BLaER1 (cell line): ENCODE results near the gene AFG3L2.

ENCODE experiments used
- H3K27ac ChIP-seq: shearing (Covaris generic); formaldehyde crosslinking; 2 replicates; pipeline ENCODE4 v1.8.1; 2022
- H3K27me3 ChIP-seq: shearing (Covaris generic); formaldehyde crosslinking; 2 replicates; pipeline ENCODE4 v1.8.1; 2022
- H3K36me3 ChIP-seq: shearing (Covaris generic); formaldehyde crosslinking; 2 replicates; pipeline ENCODE4 v1.8.1; 2022
- H3K4me1 ChIP-seq: shearing (Covaris generic); formaldehyde crosslinking; 2 replicates; pipeline ENCODE4 v1.8.1; 2022
- H3K4me2 ChIP-seq: shearing (Covaris generic); formaldehyde crosslinking; 2 replicates; pipeline ENCODE4 v1.8.1; 2022
- H3K4me3 ChIP-seq: shearing (Covaris generic); formaldehyde crosslinking; 2 replicates; pipeline ENCODE4 v1.8.1; 2022
- H3K9ac ChIP-seq: shearing (Covaris generic); formaldehyde crosslinking; 2 replicates; pipeline ENCODE4 v1.8.1; 2022
- H3K9me3 ChIP-seq: shearing (Covaris generic); formaldehyde crosslinking; 2 replicates; pipeline ENCODE4 v1.8.1; 2022
- H4K20me1 ChIP-seq: shearing (Covaris generic); formaldehyde crosslinking; 2 replicates; pipeline ENCODE4 v1.8.1; 2022
- Cebpa-rat ChIP-seq: shearing (Covaris generic); IDR thresholded peaks from 2 replicates; pipeline ENCODE4 v1.8.1; 2022

AFG3L2 gene

GRCh38 chr18:12377556-12378197 is 650 bp upstream of the AFG3L2 start:
- Histone ChIP-seq H3K27me3 (no peaks in the 10 kb centered on the region), H3K4me3 (peak overlapping the region; percentile 73), H3K4me2 (peak overlapping the region; percentile 97), H3K9me3 (peaks cover 8% of the 10 kb centered on the region; the same call in 1 of the 2 replicates), H3K27ac (peak overlapping the region; percentile 80), H3K36me3 (peaks cover 21% of the 10 kb centered on the region), H3K4me1 (peaks cover 41% of the 10 kb centered on the region), H4K20me1 (peaks cover 41% of the 10 kb centered on the region), H3K9ac (peak overlapping the region; percentile 86)
- no peak for TF ChIP-seq Cebpa-rat

GRCh38 chr18:12376034-12376753 is 833 bp downstream of the AFG3L2 start:
- H3K27me3 ChIP-seq, result no peaks in the 10 kb centered on the region
- peaks cover 56% of the 10 kb centered on the region for H4K20me1 ChIP-seq
- no peak for TF ChIP-seq Cebpa-rat
- peak overlapping the region; percentile 99 for H3K9ac ChIP-seq
- peak overlapping the region; percentile 99 for H3K4me3 ChIP-seq
- peaks cover 21% of the 10 kb centered on the region for H3K36me3 ChIP-seq
- peaks cover 41% of the 10 kb centered on the region for H3K4me1 ChIP-seq
- peak overlapping the region; percentile 99 for H3K27ac ChIP-seq
- peak overlapping the region; percentile 88 for H3K4me2 ChIP-seq
- no peaks in the 10 kb centered on the region for H3K9me3 ChIP-seq

- H3K27ac ChIP-seq, result no peak overlapping the region
These were observed 2.6 kb downstream of the AFG3L2 start for GRCh38 chr18:12374401-12374800.

GRCh38 chr18:12373771-12374116 is 3.3 kb downstream of the AFG3L2 start:
- Histone ChIP-seq H3K4me3 (no peak overlapping the region), H3K36me3 (peaks cover 45% of the 10 kb centered on the region), H4K20me1 (peaks cover 80% of the 10 kb centered on the region), H3K27me3 (no peaks in the 10 kb centered on the region), H3K4me2 (no peak overlapping the region), H3K9me3 (no peaks in the 10 kb centered on the region), H3K27ac (no peak overlapping the region), H3K4me1 (peaks cover 41% of the 10 kb centered on the region), H3K9ac (no peak overlapping the region)
- no peak for TF ChIP-seq Cebpa-rat

More at GRCh38 chr18:12374401-12374800, 2.6 kb downstream of the AFG3L2 start:
- TF ChIP-seq Cebpa-rat, result no peak
- Histone ChIP-seq H3K4me1 (peaks cover 41% of the 10 kb centered on the region), H3K27me3 (no peaks in the 10 kb centered on the region), H3K36me3 (peaks cover 39% of the 10 kb centered on the region), H3K4me2 (peak overlapping the region; percentile 27; the same call in 1 of the 2 replicates), H3K9me3 (no peaks in the 10 kb centered on the region), H3K9ac (no peak overlapping the region), H4K20me1 (peaks cover 73% of the 10 kb centered on the region), H3K4me3 (no peak overlapping the region)

GRCh38 chr18:12373116-12373770 is 3.8 kb downstream of the AFG3L2 start:
- no peak overlapping the region for H3K27ac ChIP-seq
- no peaks in the 10 kb centered on the region for H3K27me3 ChIP-seq
- no peak overlapping the region for H3K4me2 ChIP-seq
- no peak overlapping the region for H3K9ac ChIP-seq
- peaks cover 50% of the 10 kb centered on the region for H3K36me3 ChIP-seq
- no peaks in the 10 kb centered on the region for H3K9me3 ChIP-seq
- no peak for TF ChIP-seq Cebpa-rat
- H4K20me1 ChIP-seq, result peaks cover 85% of the 10 kb centered on the region
- peaks cover 39% of the 10 kb centered on the region for H3K4me1 ChIP-seq
- no peak overlapping the region for H3K4me3 ChIP-seq

- peaks cover 93% of the 10 kb centered on the region for H4K20me1 ChIP-seq
- no peaks in the 10 kb centered on the region for H3K27me3 ChIP-seq
- H3K27ac ChIP-seq, result no peak overlapping the region
- no peak for TF ChIP-seq Cebpa-rat
- peaks cover 59% of the 10 kb centered on the region for H3K36me3 ChIP-seq
- H3K4me2 ChIP-seq, result no peak overlapping the region
- no peaks in the 10 kb centered on the region for H3K9me3 ChIP-seq
- H3K9ac ChIP-seq, result no peak overlapping the region
- H3K4me3 ChIP-seq, result no peak overlapping the region
- peaks cover 34% of the 10 kb centered on the region for H3K4me1 ChIP-seq
These were observed 4.6 kb downstream of the AFG3L2 start for GRCh38 chr18:12372406-12372805.

GRCh38 chr18:12371590-12371989 is 5.4 kb downstream of the AFG3L2 start:
- Histone ChIP-seq H3K9me3 (no peaks in the 10 kb centered on the region), H3K4me2 (no peak overlapping the region), H3K36me3 (peaks cover 67% of the 10 kb centered on the region), H3K9ac (no peak overlapping the region), H3K4me1 (peaks cover 34% of the 10 kb centered on the region), H3K4me3 (no peak overlapping the region), H4K20me1 (peaks cover 99% of the 10 kb centered on the region), H3K27me3 (no peaks in the 10 kb centered on the region), H3K27ac (no peak overlapping the region)
- TF ChIP-seq Cebpa-rat, result no peak

- Histone ChIP-seq H3K4me2 (no peak overlapping the region), H3K27ac (no peak overlapping the region), H3K4me3 (no peak overlapping the region), H3K4me1 (peaks cover 13% of the 10 kb centered on the region), H3K27me3 (no peaks in the 10 kb centered on the region), H3K9me3 (no peaks in the 10 kb centered on the region), H3K36me3 (peaks cover 80% of the 10 kb centered on the region), H3K9ac (no peak overlapping the region), H4K20me1 (peaks cover 98% of the 10 kb centered on the region)
- no peak for TF ChIP-seq Cebpa-rat
These were observed 7.8 kb downstream of the AFG3L2 start for GRCh38 chr18:12369211-12369610.

- peaks cover 98% of the 10 kb centered on the region for H4K20me1 ChIP-seq
- no peak overlapping the region for H3K9ac ChIP-seq
- no peaks in the 10 kb centered on the region for H3K9me3 ChIP-seq
- peaks cover 94% of the 10 kb centered on the region for H3K36me3 ChIP-seq
- H3K4me3 ChIP-seq, result no peak overlapping the region
- no peaks in the 10 kb centered on the region for H3K27me3 ChIP-seq
- no peak overlapping the region for H3K4me2 ChIP-seq
- TF ChIP-seq Cebpa-rat, result no peak
- no peak overlapping the region for H3K27ac ChIP-seq
- H3K4me1 ChIP-seq, result peaks cover 8% of the 10 kb centered on the region
These were observed 10.2 kb downstream of the AFG3L2 start for GRCh38 chr18:12366784-12367183.

- peaks cover 95% of the 10 kb centered on the region for H4K20me1 ChIP-seq
- peaks cover 97% of the 10 kb centered on the region for H3K36me3 ChIP-seq
- no peak overlapping the region for H3K27ac ChIP-seq
- no peak overlapping the region for H3K9ac ChIP-seq
- H3K4me3 ChIP-seq, result no peak overlapping the region
- H3K9me3 ChIP-seq, result no peaks in the 10 kb centered on the region
- no peak for TF ChIP-seq Cebpa-rat
- no peak overlapping the region for H3K4me2 ChIP-seq
- no peaks in the 10 kb centered on the region for H3K27me3 ChIP-seq
- peaks cover 10% of the 10 kb centered on the region for H3K4me1 ChIP-seq
These were observed 10.6 kb downstream of the AFG3L2 start for GRCh38 chr18:12366379-12366778.
